HG03432 (cell line): ENCODE data around the gene HADH.

ENCODE experiments used
- ATAC-seq: cut with Tn5 transposase; IDR thresholded peaks from one replicate; pipeline ENCODE4 v1.9.1; 2021; ENCODE audit warnings: mild to moderate bottlenecking, moderate library complexity; ENCODE audit not compliant: unreplicated experiment

The HADH gene

DNA sequence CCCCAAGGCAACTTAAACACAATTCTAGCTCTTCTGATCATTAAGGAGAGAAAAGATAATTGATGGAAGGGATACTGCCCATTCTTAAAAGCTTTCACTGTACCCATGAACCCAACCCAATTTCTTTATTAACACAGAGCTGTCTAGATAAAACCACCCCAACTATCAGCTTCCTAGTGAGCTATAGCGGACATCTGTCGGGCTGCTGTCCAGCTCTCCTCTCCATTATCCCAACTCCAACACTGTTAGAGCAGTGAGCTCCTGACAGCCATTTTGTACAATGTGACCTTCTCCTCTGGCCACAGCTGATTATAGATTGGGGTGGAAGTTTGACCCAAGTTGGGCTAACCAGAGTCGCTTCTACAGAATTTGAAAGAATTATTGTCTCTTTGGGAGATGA, 66.1 kb downstream of the HADH start:
- no peak for ATAC-seq

DNA sequence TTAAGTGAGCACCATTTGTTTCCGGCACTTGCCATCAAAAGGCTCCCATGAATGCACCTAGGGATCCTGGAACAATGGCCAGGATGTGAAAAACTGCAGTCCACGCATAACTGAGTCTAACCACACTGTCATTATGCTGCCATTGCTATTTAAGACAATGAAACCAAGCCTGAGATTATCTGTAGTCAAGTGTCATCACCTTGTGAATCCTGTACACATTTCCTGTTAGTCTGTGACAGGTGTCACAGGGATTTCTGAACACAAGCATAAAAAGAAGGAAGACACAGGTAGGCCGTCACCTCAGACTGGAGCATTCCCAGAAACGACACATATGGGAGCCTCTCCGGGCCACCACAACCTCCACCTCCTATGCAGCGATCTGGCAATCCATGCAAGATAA, 66.7 kb downstream of the HADH start:
- ATAC-seq = no peak

DNA sequence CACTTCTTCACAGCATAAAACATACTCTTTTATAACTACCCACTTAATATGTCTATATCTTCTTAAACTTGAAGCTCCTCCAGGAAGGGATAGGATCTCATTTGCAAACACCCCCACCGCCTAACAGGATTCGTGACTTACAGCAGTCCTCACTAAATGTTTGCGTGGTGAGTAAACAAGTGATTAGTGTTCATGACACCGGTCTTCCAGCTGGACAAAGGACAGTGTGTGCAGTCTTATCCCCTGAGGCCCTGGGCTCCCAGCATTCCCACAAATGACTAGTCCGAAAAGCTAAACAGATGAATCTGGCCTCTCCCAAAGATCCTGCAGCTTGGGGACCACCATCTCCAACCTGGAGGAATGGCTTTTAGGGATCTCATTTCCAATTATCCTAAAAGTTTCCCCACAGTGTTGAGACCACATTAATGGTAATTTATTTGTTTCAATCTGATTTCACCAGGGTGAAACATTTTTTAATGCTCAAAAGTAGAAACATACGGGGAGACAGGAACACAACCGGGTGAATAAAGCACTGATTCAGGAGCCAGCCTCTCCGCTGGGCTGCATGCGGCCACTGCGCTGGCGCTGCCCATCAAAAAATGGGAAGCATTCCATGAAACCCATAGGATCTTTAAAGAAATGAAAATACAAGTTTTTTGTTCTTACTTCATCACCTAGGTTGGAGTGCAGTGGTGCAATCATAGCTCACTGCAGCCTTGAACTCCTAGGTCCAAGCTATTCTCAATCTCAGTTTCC, 69.2 kb downstream of the HADH start:
- no peak for ATAC-seq

DNA sequence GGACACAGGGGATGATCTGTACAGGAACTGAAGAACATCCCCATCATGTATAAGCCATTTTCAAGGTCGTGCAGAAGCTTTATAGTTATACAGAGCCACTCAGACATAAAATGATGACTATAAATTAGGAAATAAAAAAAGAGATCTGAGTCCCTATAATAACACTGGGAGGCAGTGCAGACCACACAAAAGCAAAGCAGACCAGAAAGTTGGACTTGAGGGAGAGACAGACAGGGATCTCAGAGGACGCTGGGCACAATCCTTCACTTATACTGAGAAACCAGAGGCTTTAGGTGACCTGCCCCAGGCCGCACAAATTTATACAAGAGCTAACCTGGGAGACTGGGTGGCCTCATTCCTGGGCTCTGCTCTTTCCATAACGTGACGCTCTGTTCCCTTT, 70.5 kb downstream of the HADH start:
- ATAC-seq = no peak

DNA sequence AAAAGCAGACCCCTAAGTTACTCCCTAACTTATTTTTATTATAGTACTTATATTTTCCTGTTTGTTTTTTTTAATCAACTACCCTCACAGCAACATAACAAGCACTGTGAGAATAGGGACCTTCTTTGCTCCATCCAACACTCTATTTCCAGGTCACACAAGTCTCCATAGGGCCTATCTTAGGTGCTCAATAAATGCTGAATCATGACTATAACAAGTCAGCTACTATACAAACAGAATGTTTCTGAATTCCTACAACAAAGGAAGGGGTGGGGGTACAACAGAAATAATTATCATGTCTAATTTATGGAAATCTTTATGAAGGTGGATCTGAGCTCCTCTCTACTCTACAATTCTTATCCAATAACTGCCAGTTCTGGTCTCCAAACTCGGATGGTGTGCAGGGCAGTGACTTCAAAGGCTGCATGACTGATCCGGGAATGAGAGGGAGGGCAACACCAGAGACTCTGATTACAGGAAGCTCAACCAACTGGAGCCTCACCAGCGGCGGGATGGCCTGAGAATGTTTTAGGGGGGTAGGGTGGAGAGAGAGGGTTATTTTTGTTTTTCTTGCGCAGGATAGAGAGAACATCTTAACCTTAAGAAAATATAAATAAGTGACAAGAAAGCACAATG, 71.1 kb downstream of the HADH start:
- ATAC-seq = no peak

DNA sequence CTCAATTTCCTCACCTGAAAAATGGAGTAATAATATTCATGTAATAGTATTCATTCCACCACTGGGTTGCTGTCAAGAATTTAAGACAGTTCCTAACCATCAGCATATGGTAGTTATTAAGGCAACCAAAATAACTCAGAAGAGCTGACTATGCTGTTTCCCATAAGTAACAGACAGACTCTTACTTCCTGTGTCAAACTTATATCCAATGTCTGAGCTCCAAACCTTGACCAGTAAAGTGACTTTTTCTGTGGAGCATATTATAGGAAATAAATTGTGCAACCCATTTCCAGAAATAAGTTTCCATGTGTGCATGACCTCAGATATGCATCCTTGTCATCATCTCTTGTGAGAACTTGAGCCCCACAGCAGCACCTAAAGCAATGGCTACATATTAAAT, 78.8 kb downstream of the HADH start:
- no peak for ATAC-seq

DNA sequence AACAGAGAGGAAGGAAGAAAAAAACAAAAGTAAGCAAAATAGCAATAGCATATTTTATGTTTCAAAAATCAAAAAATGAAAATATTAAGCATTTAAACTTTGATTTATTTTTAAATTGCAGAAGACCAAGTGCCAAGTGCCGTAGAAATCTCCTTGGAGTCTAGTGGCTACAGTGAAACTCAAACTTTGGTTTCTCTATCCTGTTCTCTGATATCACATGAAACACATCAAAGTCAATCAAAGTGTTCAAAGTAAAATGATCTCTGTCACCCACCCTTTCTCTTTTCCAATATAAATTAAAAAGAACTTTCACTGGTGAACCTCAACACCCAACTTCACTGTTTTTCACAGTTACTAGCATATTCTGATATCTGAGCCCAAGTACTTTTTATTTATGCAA, 81.1 kb downstream of the HADH start:
- no peak for ATAC-seq

DNA sequence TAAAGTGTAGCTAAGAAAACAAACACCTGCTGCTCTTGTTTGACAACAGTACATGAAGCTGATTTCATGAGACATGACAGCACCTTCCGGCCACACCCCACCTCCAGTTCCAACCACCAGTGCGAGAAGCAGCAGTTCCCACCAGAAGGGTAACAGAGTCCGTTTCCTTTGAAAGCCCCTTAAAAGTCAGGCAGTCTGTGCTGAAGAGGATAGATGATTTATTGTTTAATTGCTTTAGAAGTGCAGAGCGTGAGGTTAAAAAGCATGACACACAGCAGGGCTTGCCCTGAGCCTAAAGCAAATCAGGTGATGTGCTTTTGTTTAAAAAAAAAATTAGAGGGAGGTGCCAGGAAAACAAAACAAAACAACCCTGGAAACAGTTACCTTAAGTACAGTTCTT, 82.6 kb downstream of the HADH start:
- ATAC-seq = peak; percentile 75

DNA sequence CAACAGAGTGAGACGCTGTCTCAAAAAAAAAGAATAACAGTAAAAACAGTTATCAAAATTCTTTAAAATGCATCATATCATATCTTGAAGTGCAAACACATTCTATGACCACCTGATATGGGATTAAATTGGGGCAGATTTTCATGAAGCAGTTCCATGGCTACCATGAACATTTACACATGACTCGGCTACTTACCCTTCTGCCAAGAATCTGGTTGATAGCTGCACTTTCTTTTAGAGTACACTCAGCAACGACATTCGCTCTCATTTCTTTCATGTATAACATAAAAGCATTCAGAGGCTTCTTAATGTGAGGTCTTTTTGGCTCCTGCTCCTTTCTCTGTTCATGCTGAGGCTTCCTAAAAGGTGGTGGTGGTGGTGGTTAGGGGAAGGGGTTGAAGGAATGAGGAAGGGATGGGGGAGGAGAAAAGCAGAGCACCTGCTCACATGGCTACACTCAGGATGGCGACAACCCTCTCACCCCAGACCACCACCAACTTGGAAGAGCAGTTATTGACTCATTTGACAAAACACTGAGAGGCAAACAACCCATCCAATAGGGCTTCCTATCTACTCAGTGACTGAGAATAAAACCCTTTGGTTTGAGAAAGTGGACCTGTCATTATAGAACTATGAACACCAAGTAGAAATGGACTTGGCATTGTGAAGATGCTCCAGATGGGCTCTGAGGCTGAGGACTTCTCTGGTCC, 88.5 kb downstream of the HADH start:
- ATAC-seq = no peak

DNA sequence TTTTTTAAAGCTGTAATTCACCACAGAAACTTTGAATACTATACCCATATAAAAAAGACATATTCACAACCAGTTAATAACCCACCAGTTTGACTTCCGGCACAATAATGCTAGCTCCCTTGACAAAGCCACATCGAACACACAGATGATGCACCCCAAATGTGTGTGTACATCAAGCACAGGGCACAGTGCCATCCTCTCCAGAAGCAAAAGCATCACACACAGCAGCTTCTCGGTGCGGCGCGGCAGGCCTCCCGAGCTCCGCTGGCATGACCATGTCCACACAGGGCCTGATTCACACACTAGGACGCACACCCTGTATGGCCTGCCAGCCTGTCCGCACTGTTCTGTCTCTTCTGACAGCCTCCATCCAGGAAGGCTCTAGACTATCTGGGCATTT, 91.1 kb downstream of the HADH start:
- no peak for ATAC-seq

DNA sequence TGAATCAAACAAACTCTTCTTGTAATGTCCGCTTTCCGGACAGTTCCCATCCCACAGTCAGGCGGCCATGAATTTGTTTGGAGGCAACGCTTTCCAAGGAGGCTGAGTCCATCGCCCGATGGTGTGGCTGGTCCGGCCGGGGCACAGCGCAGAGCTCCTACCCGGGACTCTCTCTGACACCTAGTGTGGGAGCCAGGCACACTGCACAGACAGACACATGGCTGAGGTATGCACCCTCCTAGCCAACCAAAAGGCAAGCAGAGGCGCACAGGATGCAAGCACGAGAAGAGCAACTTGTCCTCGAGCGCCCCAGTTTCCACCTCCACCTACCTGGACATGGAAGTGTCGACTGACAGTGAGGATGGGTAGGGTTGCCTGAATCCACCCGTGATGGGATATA, 91.6 kb downstream of the HADH start:
- no peak for ATAC-seq
